Measurements from ENCODE around the gene CRYZL1.

Gene CRYZL1

GRCh38 chr21:33641352-33642026, at the start of gene CRYZL1:
Gene CRYZL1, minus strand, starts transcription at chr21:33641741. Its CDS starts 10,190 bp downstream, at chr21:33631551.
- Histone ChIP-seq H3K9me3 (ENCODE audit: insufficient read depth, low read length) (no peaks in the 10 kb centered on the region), H3K4me3 (ENCODE audit: insufficient read length, low read depth) (peak within 1 kb of the TSS; percentile 94), H3K4me1 (ENCODE audit: insufficient read depth, insufficient read length) (no peaks in the 10 kb centered on the region), H3K9ac (ENCODE audit: insufficient read length, low read depth) (peak within 1 kb of the TSS; percentile 98), H3K27me3 (ENCODE audit: insufficient read depth, insufficient read length) (no peaks in the 10 kb centered on the region), H3K36me3 (ENCODE audit: insufficient read depth, insufficient read length, low read length) (peaks cover 8% of the 10 kb centered on the region)
- peak; percentile 100 for DNase-seq (ENCODE audit: low read depth, low spot score)
- TF ChIP-seq YY1 (IDR thresholded peaks at IDR 0.05; ENCODE audit: insufficient read depth, insufficient read length) (peak; percentile 42), ZNF274 (IDR thresholded peaks at IDR 0.05; ENCODE audit: low read depth, low read length) (no peak)

GRCh38 chr21:33690874-33691273, 49.3 kb upstream of the CRYZL1 start:
- peaks cover 4% of the 10 kb centered on the region for H3K4me1 ChIP-seq (ENCODE audit: insufficient read depth, insufficient read length)
- no peak overlapping the region for H3K9ac ChIP-seq (ENCODE audit: insufficient read length, low read depth)
- no peak for DNase-seq (ENCODE audit: low read depth, low spot score)
- no peak overlapping the region for H3K4me3 ChIP-seq (ENCODE audit: insufficient read length, low read depth)
- no peaks in the 10 kb centered on the region for H3K9me3 ChIP-seq (ENCODE audit: insufficient read depth, low read length)
- TF ChIP-seq SUZ12 (IDR thresholded peaks at IDR 0.05; ENCODE audit: extremely low read depth, insufficient read depth, insufficient read length): no peak
- no peak for TF ChIP-seq ZNF274 (IDR thresholded peaks at IDR 0.05; ENCODE audit: low read depth, low read length)
- TF ChIP-seq YY1 (IDR thresholded peaks at IDR 0.05; ENCODE audit: insufficient read depth, insufficient read length): no peak
- H3K27me3 ChIP-seq (ENCODE audit: insufficient read depth, insufficient read length): no peaks in the 10 kb centered on the region
- no peaks in the 10 kb centered on the region for H3K36me3 ChIP-seq (ENCODE audit: insufficient read depth, insufficient read length, low read length)

GRCh38 chr21:33688353-33688752, 46.8 kb upstream of the CRYZL1 start:
- no peaks in the 10 kb centered on the region for H3K36me3 ChIP-seq (ENCODE audit: insufficient read depth, insufficient read length, low read length)
- no peaks in the 10 kb centered on the region for H3K27me3 ChIP-seq (ENCODE audit: insufficient read depth, insufficient read length)
- H3K4me1 ChIP-seq (ENCODE audit: insufficient read depth, insufficient read length): peaks cover 4% of the 10 kb centered on the region
- H3K9me3 ChIP-seq (ENCODE audit: insufficient read depth, low read length): no peaks in the 10 kb centered on the region
- no peak overlapping the region for H3K4me3 ChIP-seq (ENCODE audit: insufficient read length, low read depth)
- no peak for DNase-seq (ENCODE audit: low read depth, low spot score)
- no peak overlapping the region for H3K9ac ChIP-seq (ENCODE audit: insufficient read length, low read depth)
- TF ChIP-seq SUZ12 (IDR thresholded peaks at IDR 0.05; ENCODE audit: extremely low read depth, insufficient read depth, insufficient read length): no peak
- TF ChIP-seq YY1 (IDR thresholded peaks at IDR 0.05; ENCODE audit: insufficient read depth, insufficient read length): no peak
- no peak for TF ChIP-seq ZNF274 (IDR thresholded peaks at IDR 0.05; ENCODE audit: low read depth, low read length)

- DNase-seq (ENCODE audit: low read depth, low spot score): no peak
- Histone ChIP-seq H3K4me1 (ENCODE audit: insufficient read depth, insufficient read length) (peaks cover 6% of the 10 kb centered on the region), H3K36me3 (ENCODE audit: insufficient read depth, insufficient read length, low read length) (no peaks in the 10 kb centered on the region), H3K4me3 (ENCODE audit: insufficient read length, low read depth) (no peak overlapping the region), H3K9me3 (ENCODE audit: insufficient read depth, low read length) (no peaks in the 10 kb centered on the region), H3K27me3 (ENCODE audit: insufficient read depth, insufficient read length) (no peaks in the 10 kb centered on the region), H3K9ac (ENCODE audit: insufficient read length, low read depth) (no peak overlapping the region)
- TF ChIP-seq SUZ12 (IDR thresholded peaks at IDR 0.05; ENCODE audit: extremely low read depth, insufficient read depth, insufficient read length) (no peak), ZNF274 (IDR thresholded peaks at IDR 0.05; ENCODE audit: low read depth, low read length) (no peak), YY1 (IDR thresholded peaks at IDR 0.05; ENCODE audit: insufficient read depth, insufficient read length) (no peak)
Measured at GRCh38 chr21:33687634-33688033, 46.1 kb upstream of the CRYZL1 start.

GRCh38 chr21:33686386-33686785, 44.8 kb upstream of the CRYZL1 start:
- H3K9ac ChIP-seq (ENCODE audit: insufficient read length, low read depth): no peak overlapping the region
- H3K4me1 ChIP-seq (ENCODE audit: insufficient read depth, insufficient read length): peaks cover 6% of the 10 kb centered on the region
- no peak overlapping the region for H3K4me3 ChIP-seq (ENCODE audit: insufficient read length, low read depth)

GRCh38 chr21:33685613-33686197, 44.2 kb upstream of the CRYZL1 start:
- Histone ChIP-seq H3K9ac (ENCODE audit: insufficient read length, low read depth) (peak overlapping the region; percentile 28), H3K27me3 (ENCODE audit: insufficient read depth, insufficient read length) (no peaks in the 10 kb centered on the region), H3K9me3 (ENCODE audit: insufficient read depth, low read length) (no peaks in the 10 kb centered on the region), H3K4me3 (ENCODE audit: insufficient read length, low read depth) (no peak overlapping the region), H3K36me3 (ENCODE audit: insufficient read depth, insufficient read length, low read length) (no peaks in the 10 kb centered on the region), H3K4me1 (ENCODE audit: insufficient read depth, insufficient read length) (peaks cover 11% of the 10 kb centered on the region)
- no peak for TF ChIP-seq SUZ12 (IDR thresholded peaks at IDR 0.05; ENCODE audit: extremely low read depth, insufficient read depth, insufficient read length)
- TF ChIP-seq ZNF274 (IDR thresholded peaks at IDR 0.05; ENCODE audit: low read depth, low read length): no peak
- TF ChIP-seq YY1 (IDR thresholded peaks at IDR 0.05; ENCODE audit: insufficient read depth, insufficient read length): no peak
- peak; percentile 40 for DNase-seq (ENCODE audit: low read depth, low spot score)

More at GRCh38 chr21:33686386-33686785, 44.8 kb upstream of the CRYZL1 start:
- TF ChIP-seq YY1 (IDR thresholded peaks at IDR 0.05; ENCODE audit: insufficient read depth, insufficient read length) (no peak), SUZ12 (IDR thresholded peaks at IDR 0.05; ENCODE audit: extremely low read depth, insufficient read depth, insufficient read length) (no peak), ZNF274 (IDR thresholded peaks at IDR 0.05; ENCODE audit: low read depth, low read length) (no peak)
- no peaks in the 10 kb centered on the region for H3K36me3 ChIP-seq (ENCODE audit: insufficient read depth, insufficient read length, low read length)
- H3K9me3 ChIP-seq (ENCODE audit: insufficient read depth, low read length): no peaks in the 10 kb centered on the region
- no peaks in the 10 kb centered on the region for H3K27me3 ChIP-seq (ENCODE audit: insufficient read depth, insufficient read length)
- DNase-seq (ENCODE audit: low read depth, low spot score): no peak

- H3K27me3 ChIP-seq (ENCODE audit: insufficient read depth, insufficient read length): no peaks in the 10 kb centered on the region
- no peaks in the 10 kb centered on the region for H3K36me3 ChIP-seq (ENCODE audit: insufficient read depth, insufficient read length, low read length)
- TF ChIP-seq ZNF274 (IDR thresholded peaks at IDR 0.05; ENCODE audit: low read depth, low read length): no peak
- no peak for TF ChIP-seq YY1 (IDR thresholded peaks at IDR 0.05; ENCODE audit: insufficient read depth, insufficient read length)
- TF ChIP-seq SUZ12 (IDR thresholded peaks at IDR 0.05; ENCODE audit: extremely low read depth, insufficient read depth, insufficient read length): no peak
- peak; percentile 83 for DNase-seq (ENCODE audit: low read depth, low spot score)
- H3K4me3 ChIP-seq (ENCODE audit: insufficient read length, low read depth): no peak overlapping the region
- peak overlapping the region; percentile 28 for H3K9ac ChIP-seq (ENCODE audit: insufficient read length, low read depth)
- H3K9me3 ChIP-seq (ENCODE audit: insufficient read depth, low read length): no peaks in the 10 kb centered on the region
- H3K4me1 ChIP-seq (ENCODE audit: insufficient read depth, insufficient read length): peaks cover 11% of the 10 kb centered on the region
Measured at GRCh38 chr21:33684923-33685560, 43.5 kb upstream of the CRYZL1 start.
